Activated T-cell treated with anti-CD3 and anti-CD28 coated beads for 48 hours (primary cell): ENCODE measurements around the gene IDH3A.

Experiments used
- DNase-seq: peaks from one replicate; pipeline ENCODE4 v3.0.0-alpha.2; 2020; ENCODE audit warnings: low read depth

IDH3A gene

DNA sequence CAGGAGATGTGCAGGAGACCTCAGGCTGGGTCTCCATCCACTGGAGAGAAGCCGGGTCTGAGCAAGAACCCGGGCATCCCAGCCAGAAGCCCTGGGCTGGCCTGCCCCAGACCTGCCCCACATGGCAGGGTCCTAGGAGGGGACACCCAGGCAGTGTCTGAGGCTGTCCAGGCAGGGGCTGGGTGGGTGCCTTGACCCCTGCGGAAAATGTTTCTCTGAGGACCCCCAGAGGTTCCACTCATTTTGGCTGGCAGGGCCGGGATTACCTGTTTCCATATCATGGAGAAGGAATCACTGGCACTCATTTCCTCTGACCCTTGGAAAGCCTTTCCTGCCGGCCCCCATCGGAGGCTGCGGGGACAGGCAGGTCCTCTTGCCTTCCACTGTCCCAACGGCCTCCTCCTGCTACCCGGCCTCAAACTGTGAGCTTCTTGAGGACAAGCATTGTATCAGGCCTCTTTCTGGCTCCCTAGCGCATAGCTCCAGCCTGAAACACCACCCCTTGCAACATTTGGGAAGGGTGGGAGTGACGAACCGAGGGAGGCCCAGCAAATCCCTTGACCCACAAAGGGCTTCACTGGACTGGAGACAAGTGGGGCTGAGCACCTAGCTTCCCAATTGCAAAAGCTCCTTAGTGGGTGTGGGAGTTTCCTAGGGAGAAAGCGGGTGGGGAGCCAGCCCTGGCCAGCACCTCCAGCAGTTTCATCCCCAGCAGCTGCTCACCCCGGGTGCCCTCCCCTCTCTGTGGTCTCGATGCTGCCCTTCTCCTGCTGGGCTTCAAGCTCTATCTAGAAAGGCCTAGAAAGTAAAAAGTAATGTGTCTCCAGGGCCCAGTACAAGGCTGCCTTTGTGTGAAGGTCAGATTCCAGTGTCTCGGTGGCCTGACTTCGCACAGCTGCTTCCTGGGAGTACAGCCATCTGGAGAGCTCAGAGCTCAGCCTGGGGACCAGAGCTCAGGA, 55.5 kb downstream of the IDH3A start:
- no peak for DNase-seq

DNA sequence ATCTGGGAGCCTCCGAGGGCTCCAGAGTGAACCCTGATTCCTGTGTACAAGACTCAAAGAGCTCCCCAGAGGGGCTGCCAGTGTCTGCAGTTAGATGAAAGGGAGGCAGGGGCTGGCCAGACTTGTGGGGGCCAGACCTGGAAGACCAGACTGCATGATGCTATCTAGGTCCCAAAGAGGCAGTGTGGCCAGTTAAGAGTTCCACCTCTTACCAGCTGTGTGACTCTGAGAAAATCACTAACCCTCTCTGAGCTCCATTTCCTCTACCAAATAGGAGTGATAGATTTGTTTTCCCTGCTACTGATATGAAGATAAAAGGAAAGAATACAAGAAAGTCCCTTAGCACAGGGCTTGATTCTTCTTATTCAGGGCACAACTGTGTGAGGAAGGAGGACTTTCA, 56.2 kb downstream of the IDH3A start:
- DNase-seq: no peak

DNA sequence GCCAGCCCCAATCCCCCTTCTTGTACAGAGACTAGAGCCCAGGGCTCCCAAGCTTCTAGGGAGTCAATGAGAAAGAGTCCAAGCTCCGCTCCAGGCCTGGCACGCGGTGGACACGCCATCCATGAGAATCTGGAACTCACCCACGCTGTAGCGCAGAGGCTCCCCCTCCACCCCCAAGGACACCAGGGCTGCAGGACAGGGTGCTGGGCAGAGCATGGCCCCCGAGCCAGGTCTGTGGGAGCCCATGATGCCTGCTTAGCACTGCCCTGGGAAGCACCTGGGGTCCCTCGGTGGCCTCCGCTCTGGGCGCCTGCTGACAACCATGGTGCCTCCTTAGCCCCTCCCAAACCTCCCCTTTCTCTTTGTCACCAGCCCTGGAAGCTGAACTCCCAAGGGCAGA, 56.7 kb downstream of the IDH3A start:
- DNase-seq: no peak

DNA sequence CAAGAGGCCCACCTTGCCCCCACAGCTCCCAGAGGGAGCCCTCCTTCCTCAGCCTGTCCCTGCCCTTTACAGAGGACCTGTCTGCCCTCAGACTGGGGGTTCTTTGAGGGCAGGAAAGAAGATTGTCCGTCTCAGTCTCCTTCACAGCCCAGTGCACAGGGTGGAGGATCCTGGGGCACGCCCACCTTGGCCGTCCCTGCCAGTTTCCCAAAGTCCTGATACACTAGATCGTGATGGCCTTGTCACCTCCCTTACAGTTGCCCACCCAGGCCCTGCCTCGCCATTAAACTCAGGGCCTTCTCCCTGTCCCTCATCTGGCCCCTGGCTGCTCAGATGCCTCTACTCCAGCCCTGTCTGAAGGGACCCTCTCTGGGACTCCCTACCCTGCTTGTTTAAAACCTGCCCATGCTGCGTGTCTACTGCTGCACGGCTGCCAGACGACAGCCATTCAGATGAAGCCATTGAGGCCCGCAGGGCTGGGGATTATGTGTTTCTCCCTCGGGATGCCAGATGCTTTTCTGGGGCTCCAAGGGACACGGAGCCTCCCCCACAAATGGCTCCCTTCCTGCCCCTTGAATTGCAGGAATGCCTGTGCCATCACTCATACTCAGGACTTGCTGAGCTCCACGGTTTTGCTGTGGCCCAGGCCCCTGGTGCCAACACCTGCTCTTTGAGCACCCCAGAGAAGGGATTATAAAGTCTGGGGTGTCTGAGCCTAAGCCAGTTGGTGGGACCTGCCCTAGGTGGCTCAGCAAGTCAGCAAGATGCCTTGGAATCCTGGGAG, 57.4 kb downstream of the IDH3A start:
- no peak for DNase-seq

DNA sequence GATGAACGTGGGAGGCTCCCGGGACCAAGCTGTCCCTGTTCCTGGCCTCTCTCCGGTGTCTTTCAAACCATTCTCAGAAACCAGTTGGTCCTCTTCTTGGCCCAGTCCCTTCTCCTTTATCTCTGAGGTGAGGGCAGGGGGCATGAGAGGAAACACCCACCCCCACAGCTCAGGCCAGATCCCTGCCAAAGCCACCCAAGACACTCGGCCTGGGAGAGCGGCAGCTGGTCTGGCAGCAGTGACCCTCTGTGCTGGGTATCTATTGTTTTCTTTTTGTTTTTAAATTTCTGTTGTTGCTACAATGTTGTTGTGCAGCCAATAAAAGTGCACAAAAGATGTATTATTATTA, 57.9 kb downstream of the IDH3A start:
- no peak for DNase-seq

DNA sequence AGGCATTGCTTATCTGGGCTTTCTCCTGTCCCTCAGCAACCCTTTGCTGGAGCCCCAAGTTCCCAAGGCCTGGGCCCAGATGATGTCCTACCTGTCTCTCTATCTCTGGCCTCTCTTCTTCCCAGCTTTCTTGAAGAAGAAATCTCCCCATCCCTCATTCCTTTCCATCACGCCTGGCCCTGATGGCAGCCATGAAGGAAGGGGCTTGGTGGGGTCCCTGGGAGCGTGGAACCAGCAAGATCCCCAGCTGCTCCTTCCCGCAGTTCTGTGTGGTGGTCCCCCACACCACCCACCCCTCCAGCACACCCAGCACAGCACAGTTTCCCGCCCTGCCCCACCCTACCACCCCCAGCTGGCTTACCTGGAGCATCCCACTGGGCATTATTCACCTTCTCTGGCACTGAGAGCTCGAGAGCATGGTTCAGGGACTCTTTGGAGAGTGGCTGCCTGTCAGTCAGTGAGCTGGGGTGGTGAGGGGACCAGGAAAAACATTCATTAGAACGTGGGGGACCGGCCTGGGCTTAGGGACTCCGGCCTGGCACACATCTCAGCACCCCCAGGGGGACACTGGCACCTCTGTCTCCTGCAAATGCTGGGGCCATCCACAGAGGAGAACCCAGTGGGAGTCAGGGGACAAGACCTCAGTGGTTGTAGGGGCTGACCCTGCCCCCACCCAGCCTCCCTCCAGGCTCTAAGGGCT, 58.6 kb downstream of the IDH3A start:
- DNase-seq: no peak

DNA sequence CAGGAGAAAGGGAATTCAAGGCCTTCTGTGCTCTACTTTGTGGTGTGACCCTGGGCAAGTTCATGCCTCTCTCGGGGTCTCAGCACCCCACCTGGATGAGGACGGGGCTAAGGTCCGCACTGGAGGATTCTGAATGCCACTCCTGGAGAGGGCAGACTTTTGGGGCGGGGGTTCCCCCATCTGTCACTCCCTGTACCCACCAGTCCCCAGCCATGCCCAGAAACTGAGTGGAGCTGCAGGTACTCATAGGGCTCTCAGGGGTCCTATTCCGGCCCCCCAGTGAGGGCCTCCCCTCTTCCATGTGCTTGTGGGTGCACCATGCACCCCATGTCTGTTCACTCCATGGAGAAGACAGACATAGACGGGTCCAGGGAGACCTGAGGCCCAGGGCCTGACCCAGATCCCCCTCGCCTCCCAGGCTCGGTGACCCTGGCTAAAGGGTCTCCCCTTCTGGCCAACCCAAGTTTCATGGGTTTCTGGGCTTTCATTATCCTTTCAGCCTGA, 59.2 kb downstream of the IDH3A start:
- DNase-seq: no peak

DNA sequence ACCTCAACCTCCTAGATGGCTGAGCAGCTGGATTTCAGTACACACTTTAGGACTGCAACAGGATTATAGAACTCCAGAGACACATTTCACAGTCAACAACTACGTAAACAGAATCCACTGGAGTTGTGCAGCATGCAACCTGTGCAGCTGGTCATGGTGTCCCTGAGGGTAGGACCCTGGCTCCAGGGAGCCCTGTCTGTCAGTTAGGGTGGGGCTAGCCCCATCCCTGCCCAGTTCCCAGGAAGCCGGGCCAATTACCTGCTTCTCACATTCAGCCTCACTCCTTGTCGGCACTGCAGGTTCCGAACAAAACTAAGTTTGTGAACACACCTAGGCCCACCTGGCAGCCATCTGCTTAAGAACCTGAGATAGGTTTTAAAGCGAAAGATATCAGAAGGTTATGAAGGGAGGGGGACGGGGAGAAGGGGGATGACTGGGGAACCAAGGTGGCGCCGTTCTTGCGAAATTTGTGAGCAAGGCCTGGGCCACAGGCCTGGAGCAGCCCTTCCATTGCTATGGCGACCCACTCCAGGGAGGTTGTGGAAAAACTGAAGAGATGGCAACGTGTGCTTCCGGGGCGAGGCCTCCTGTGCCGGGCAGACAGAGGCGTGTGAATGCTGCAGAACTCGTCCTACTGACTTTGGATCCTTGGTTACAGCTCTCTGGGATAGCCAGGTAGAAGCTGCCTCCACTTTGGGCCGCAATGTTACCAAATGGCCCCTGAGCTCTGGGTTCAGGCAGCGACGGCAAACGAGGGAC, 59.9 kb downstream of the IDH3A start:
- no peak for DNase-seq

DNA sequence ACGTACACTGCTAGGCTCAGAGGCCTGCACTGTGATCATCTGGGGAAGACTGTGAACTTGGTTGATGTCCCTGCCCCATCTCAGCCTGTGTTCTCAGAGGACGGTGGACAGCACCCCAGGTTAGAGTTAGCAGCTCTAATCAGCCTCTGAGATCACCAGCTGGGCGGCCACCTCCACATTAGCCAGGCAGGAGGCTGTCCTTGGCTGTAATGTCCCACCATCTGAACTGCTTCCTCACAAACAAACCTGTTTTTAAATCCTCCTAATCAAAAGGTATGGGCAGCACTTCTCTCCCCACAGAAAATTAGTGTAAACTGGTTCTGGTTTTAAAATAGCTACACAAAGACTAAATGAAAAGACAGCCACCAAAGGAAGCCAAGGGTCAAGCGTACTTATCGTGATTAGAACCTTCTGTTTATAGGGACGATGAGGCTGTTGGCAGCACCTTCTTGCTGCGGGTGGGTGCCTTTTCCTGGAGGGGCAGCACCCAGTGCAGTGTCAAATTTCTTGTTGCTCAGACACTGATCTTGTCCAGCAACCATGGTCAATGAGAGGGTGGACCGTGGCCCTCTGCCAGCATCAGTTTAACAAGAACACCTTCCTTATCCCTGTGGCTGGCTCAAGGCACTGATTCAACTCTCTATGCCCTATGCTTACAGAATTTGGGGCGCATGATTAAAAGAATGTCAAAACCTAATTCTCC, 60.6 kb downstream of the IDH3A start:
- DNase-seq: no peak

DNA sequence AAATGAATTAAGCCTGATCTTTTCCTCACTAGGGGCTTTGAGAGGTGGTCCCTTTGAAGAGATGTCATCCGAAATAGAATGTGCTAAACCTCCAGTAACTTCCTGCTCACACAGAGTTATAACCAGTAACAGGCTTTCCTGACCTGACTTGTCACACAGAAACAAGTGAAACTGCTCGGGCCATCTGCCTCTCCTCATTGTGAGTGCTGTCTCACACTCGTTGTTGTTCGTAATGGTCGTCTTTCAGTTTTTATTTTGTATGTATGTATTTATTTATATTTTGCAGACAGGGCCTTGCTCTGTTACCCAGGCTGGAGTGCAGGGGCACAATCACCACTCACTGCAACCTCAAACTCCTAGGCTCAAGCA, 61.2 kb downstream of the IDH3A start:
- DNase-seq: no peak

DNA sequence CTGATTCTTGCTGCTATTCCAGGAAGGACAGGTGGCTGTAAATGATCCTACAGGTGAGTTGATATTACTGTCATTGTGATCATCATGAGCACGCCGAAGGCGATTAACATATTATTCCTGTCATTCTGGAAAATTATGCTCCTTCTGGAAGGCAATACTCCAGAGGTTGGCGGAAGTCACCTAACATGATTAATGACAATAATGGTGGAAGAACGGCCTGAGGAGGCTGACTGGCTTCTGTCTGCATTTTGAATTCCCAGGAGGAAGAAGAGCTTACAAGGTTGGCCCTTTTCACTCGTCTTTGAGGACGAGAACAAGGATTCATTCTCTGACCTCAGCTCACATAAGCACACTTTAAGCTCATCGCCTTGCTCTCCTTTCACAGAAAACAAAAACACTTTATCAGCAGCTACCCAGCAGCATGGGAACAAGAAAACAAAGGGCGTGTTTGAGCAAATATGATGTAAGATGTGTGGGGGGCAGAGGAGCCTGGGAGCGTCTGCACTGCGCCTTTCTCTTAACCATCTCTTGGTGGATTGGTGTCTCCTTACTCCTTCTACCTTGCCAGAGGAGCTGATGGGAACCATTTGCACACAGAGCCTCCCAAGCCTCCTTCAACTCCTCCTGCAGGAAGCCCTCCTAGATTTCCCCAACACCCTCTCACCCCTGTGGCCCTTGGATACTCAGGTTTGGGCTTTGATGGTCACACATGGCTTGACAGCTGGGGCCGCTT, 62.2 kb downstream of the IDH3A start:
- DNase-seq: no peak

DNA sequence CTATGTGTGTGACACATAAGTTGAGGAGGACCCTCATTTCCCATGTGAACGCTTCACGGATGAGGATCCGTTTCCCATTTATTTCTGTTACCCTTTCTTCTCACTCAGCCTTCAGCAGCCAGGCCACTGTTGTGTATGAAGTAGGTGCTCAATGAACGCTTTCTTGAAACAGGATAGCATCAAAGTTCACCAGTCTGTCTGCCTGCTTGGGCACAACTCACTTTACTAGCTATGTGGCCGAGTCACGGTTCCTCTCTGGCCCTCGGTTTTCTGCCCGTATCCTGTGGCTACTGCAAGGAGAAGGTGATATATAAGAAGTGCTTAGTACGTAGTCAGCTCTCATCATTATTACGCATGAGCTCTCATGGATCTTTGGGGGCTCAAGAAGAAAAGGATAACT, 62.8 kb downstream of the IDH3A start:
- no peak for DNase-seq

DNA sequence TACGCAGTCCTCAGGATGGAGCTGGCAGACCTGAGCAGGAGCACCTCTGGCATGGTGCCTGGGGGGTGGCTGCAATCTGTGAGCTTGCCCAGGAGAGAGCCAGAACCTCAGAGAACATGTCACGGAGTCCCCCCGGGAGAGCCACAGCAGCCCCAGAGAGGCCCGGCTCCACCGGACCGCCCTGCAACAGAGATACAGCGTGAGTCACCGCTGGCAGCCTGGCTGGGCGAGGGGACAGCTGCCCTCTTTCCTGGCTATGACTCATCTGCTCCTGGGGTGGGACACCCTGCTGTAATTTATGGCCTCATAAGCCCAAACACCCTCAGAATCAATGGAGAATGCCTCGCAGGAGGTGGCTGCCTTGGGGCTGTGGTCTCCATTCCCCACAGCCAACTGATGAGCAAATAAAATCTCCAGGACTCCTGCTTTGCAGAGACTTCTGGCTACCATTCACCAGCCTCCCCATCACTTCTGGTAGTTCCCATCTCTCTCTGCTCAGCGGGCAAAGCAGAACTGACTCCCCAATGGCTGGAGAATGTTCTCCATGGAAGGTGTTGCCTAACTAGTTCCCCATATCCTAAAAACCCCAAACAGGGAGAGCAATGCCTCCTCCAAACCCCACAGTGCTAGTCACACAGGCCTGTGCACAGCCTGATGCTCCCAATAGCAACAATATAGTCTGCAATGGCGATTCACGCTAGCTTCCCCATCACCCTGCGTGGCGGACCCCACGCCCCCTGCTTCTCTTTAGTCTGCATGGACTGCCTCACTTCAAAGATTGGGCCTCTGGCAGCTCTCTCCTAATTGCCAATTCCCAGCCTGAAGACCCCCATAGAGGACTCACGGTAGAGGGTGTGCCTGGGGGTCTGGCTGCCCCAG, 63.6 kb downstream of the IDH3A start:
- no peak for DNase-seq

DNA sequence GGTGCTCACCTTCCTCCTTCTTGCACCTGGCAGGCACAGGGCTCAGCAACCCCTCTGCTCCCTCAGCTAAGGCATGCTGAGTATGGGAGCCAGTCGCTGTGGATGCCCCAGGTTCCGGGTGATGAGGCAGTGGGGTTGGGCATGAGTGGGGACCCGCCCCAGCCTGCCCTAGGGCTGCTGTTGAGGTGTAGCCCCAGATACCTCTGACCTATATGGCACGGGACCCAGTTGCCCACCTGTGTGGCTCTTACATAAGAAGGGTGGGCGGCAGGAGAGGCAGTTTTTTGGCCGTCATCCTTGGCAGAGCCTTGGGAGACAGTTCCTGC, 64.2 kb downstream of the IDH3A start:
- no peak for DNase-seq

DNA sequence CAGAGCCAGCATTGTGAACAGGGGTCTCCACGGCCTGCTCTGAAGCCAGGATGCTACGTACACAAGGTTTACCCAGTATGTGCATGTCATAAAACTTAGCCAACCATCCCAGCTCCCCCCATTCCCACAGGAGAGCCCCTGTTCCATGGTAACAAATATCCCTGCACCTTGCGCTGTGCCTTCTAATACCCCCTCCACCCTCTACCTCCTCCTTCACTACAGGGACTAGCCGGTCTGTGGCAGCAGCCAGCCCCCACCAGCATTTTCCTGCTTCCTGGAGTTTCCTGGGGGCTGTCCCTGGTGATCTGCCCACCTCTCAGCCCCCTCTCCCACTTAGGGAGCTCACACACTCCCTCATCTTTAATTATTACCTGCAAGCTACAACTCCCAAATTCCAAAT, 64.8 kb downstream of the IDH3A start:
- DNase-seq: no peak

DNA sequence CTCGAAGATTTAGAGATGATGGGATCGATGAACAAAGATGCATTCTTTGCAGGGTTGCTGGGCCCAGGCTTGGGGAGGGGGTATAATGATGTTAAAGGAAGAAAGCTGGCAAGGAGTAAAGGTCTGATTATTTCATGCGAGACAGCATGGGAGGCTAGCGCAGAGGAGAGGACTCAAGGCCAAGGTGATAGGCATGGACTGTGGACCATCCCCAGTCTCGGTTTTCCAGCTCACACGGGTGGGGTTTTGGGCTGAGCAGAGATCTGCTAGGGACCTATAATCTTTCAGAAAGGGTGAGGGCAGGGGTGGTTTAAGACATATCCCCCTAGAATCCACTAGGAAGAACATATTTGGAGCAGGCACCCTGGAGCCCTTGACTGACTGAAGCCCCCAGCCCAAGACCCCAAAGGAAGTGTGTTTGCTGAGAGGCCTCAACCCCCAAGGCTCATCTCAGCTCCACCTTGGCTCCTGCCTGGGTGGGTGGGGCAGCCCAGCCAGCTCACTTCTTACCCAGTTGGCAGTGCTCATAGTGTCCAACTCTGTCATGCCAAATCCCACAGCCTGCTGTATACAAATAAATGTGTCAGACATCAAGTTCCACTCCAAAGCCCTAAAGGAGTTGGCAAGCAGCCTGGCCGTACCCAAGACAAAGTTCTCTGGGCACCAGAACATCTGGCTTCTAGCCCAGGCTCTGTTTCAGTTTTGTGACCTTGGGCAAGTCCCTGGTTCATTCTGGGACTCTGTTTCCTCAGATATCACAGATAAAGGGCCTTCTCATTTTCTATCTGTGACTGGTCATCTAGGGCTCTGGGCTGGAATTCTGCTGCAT, 67.3 kb downstream of the IDH3A start:
- no peak for DNase-seq

DNA sequence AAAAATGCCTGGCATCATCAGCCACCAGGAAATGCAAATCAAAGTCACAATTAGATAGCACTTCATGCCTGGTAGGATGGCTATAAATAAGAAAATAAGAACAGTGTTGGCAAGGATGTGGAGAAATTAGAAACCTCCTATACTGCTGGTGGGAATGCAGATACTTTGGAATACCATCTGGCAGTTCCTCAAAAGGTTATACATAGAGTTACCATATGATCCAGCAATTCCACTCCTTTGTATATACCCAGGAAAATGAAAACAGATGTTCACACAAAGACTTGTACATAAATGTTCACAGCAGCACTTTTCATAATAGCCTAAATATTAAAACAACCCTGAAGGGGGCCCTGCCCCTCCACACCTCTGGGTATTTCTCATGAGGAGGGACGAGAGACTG, 71.6 kb downstream of the IDH3A start:
- DNase-seq: no peak
